ENCODE data around the gene CHTF18.

DNA sequence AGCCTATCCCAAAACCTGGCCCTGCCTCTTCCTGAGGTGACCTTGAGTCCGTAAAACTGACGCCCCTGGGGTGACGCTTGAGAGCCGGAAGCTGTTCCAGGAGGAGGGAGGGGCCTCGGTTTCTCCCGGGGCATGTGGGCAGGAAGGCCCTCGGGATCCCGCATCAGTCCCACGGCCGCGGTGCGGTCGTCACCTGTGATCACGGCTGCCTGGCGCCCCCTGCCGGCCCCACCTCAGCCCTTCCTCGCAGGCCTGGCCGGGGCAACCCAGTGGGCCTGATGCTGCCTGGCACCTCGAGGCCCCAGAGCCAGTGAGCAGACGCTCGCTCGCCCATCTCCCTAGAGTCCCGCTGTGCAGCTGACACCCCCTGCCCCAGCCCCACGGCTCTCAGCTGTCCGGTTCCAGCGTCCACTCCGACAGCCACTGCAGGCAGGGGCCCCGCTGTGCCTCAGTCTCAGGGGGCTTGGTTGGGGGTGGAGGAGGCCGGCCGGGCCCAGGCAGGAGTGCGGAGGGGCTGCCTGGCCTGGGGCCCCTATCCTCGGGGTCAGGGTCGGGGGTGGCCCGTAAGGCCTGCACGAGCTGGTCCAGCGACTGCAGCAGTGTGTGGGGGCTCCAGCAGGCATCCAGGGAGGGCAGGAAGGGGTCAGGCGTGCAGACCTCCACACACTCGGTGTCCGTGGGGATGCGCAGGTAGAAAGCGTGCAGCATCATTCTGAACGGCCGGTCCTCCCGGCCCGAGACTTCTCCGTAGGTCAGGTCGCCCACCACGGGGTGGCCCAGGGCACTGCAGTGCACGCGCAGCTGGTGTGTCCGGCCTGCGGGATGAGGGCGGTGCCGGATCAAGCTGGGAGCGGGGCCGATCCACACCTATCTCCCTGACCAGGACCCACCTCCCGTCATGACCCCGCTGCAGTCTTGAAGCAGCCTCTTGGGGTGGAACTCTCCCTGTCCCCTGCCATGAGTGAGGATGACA, 2.6 kb upstream of the CHTF18 start:
- TF ChIP-seq CTCF (conservative IDR thresholded peaks at IDR 0.05; ENCODE audit: low read length) = peak; percentile 34
- TF ChIP-seq EZH2phosphoT487 (IDR thresholded peaks at IDR 0.05; ENCODE audit: borderline replicate concordance) = no peak

Data from Loucy (cell line).